Vagina (tissue), 2 donors: ENCODE data around the gene EHMT1. TPM values are rescaled to one million over a fixed set of nuclear protein-coding genes. Genes with fewer than 3 reads are reported as not detected.

Experiments
- DNase-seq, 2 donors: peaks; one replicate each; pipeline ENCODE4 v3.0.0-alpha.2; 2017; ENCODE audit errors: extremely low spot score in 2 of 2
- H3K27ac ChIP-seq: fragments of 200-600 bp; sonication (generic); one replicate; pipeline ENCODE4 v1.5.1; 2019
- H3K27me3 ChIP-seq: fragments of 200-600 bp; sonication (generic); one replicate; pipeline ENCODE4 v1.5.1; 2019
- H3K36me3 ChIP-seq, 2 donors: fragments of 200-600 bp; sonication (generic); one replicate each; pipeline ENCODE4 v1.5.1; 2017 to 2019
- H3K4me1 ChIP-seq: fragments of 200-600 bp; sonication (generic); one replicate; pipeline ENCODE4 v1.5.1; 2019
- H3K4me3 ChIP-seq, 2 donors: fragments of 200-600 bp; sonication (generic); 1 replicate in 1 of 2; 2 replicates in 1 of 2; pipeline ENCODE4 v1.5.1; 2016 to 2019
- H3K9me3 ChIP-seq: fragments of 200-600 bp; sonication (generic); one replicate; pipeline ENCODE4 v1.5.1; 2019
- CTCF ChIP-seq, 3 experiments: fragments of 450-650 bp in 2 of 3; fragments of 200-600 bp in 1 of 3; sonication (generic) in 1 of 3; IDR thresholded peaks; one replicate each; pipeline ENCODE4 v1.5.1; 2017 to 2019; ENCODE audit warnings: antibody characterized with exemption in 3 of 3, mild to moderate bottlenecking in 2 of 3, moderate library complexity in 2 of 3
- POLR2A ChIP-seq, 2 donors: fragments of 450-650 bp; IDR thresholded peaks; one replicate each; pipeline ENCODE4 v1.6.1; 2017; ENCODE audit warnings: antibody characterized with exemption in 2 of 2, mild to moderate bottlenecking in 2 of 2, moderate library complexity in 2 of 2
- POLR2AphosphoS5 ChIP-seq, 2 donors: sonication (generic); formaldehyde crosslinking; IDR thresholded peaks; one replicate each; pipeline ENCODE4 v1.9.0; 2017; ENCODE audit warnings: antibody characterized with exemption in 2 of 2, mild to moderate bottlenecking in 2 of 2, low read depth in 1 of 2; ENCODE audit not compliant: insufficient read depth in 1 of 2
- intact Hi-C: fragments of 100-400 bp; cut with DNase I; formaldehyde crosslinking; loops from one replicate; pipeline ENCODE4 v1.15.1; 2023
- total RNA-seq: library from RNA; depleted of rRNA; stranded (reverse); fragments of >200 nt; gene quantifications from one replicate; pipeline ENCODE4 v1.2.3, GENCODE V29; 2016

The EHMT1 gene
- total RNA-seq, 1 donor from 2014 or later, result 65.8 TPM

- intact Hi-C loops, result no loop called here
- no peak overlapping the region for H3K4me3 ChIP-seq
- H3K36me3 ChIP-seq, result peaks cover 0 to 44% of the 10 kb centered on the region in 2 donors
- peaks cover 31% of the 10 kb centered on the region for H3K4me1 ChIP-seq
- TF ChIP-seq POLR2A (IDR thresholded peaks at IDR 0.05), result no peak
- no peak for TF ChIP-seq POLR2AphosphoS5 (IDR thresholded peaks at IDR 0.05; ENCODE audit: insufficient read depth in 1 of 2, low read depth in 1 of 2)
- TF ChIP-seq CTCF (IDR thresholded peaks at IDR 0.05), result no peak
- no peak for DNase-seq
- H3K9me3 ChIP-seq, result no peaks in the 10 kb centered on the region
- H3K27me3 ChIP-seq, result no peaks in the 10 kb centered on the region
- no peak overlapping the region for H3K27ac ChIP-seq
Measured at GRCh38 chr9:137580954-137581322, 37.9 kb upstream of the EHMT1 start.

GRCh38 chr9:137581361-137582285, 37.2 kb upstream of the EHMT1 start:
- TF ChIP-seq POLR2A (IDR thresholded peaks at IDR 0.05) (no peak), CTCF (IDR thresholded peaks at IDR 0.05) (no peak), POLR2AphosphoS5 (IDR thresholded peaks at IDR 0.05; ENCODE audit: insufficient read depth in 1 of 2, low read depth in 1 of 2) (no peak)
- H3K27ac ChIP-seq, result no peak overlapping the region
- H3K4me1 ChIP-seq, result peaks cover 24% of the 10 kb centered on the region
- intact Hi-C loops, result no loop called here
- H3K9me3 ChIP-seq, result no peaks in the 10 kb centered on the region
- H3K27me3 ChIP-seq, result no peaks in the 10 kb centered on the region
- H3K4me3 ChIP-seq, result no peak overlapping the region
- no peak for DNase-seq
- peaks cover 0 to 47% of the 10 kb centered on the region in 2 donors for H3K36me3 ChIP-seq

- Histone ChIP-seq H3K36me3 (peaks cover 0 to 55% of the 10 kb centered on the region in 2 donors), H3K9me3 (no peaks in the 10 kb centered on the region)
- intact Hi-C loops, result no loop called here
Measured at GRCh38 chr9:137582286-137582860, 36.4 kb upstream of the EHMT1 start.

GRCh38 chr9:137583347-137583746, 35.5 kb upstream of the EHMT1 start:
- no peak for TF ChIP-seq POLR2A (IDR thresholded peaks at IDR 0.05)
- no peak for TF ChIP-seq CTCF (IDR thresholded peaks at IDR 0.05)
- no peak for TF ChIP-seq POLR2AphosphoS5 (IDR thresholded peaks at IDR 0.05; ENCODE audit: insufficient read depth in 1 of 2, low read depth in 1 of 2)

More at GRCh38 chr9:137582286-137582860, 36.4 kb upstream of the EHMT1 start:
- TF ChIP-seq POLR2AphosphoS5 (IDR thresholded peaks at IDR 0.05; ENCODE audit: insufficient read depth in 1 of 2, low read depth in 1 of 2) (no peak), POLR2A (IDR thresholded peaks at IDR 0.05) (no peak), CTCF (IDR thresholded peaks at IDR 0.05) (no peak)
- no peak for DNase-seq
- H3K27me3 ChIP-seq, result no peaks in the 10 kb centered on the region
- H3K4me3 ChIP-seq, result no peak overlapping the region
- peaks cover 17% of the 10 kb centered on the region for H3K4me1 ChIP-seq
- H3K27ac ChIP-seq, result no peak overlapping the region

More at GRCh38 chr9:137583347-137583746, 35.5 kb upstream of the EHMT1 start:
- intact Hi-C loops, result no loop called here
- peaks cover 11% of the 10 kb centered on the region for H3K4me1 ChIP-seq
- H3K27me3 ChIP-seq, result no peaks in the 10 kb centered on the region
- no peak for DNase-seq
- H3K4me3 ChIP-seq, result no peak overlapping the region
- H3K27ac ChIP-seq, result no peak overlapping the region
- no peaks in the 10 kb centered on the region for H3K9me3 ChIP-seq
- peaks cover 0 to 62% of the 10 kb centered on the region in 2 donors for H3K36me3 ChIP-seq
